Measurements from ENCODE around the gene MRPS34. TPM values are rescaled to one million over a fixed set of nuclear protein-coding genes. Genes with fewer than 3 reads are reported as not detected.
A peak's percentile ranks its signal among the peaks of the same experiment; 100 is the strongest.
"Not testable (repeated sequence)": the region's sequence is repeated elsewhere in the genome, so short reads cannot be mapped to it uniquely, and the experiment has no call there.

MRPS34 gene
- total RNA-seq, 1 experiment from 2014 or later, result 324 TPM

DNA sequence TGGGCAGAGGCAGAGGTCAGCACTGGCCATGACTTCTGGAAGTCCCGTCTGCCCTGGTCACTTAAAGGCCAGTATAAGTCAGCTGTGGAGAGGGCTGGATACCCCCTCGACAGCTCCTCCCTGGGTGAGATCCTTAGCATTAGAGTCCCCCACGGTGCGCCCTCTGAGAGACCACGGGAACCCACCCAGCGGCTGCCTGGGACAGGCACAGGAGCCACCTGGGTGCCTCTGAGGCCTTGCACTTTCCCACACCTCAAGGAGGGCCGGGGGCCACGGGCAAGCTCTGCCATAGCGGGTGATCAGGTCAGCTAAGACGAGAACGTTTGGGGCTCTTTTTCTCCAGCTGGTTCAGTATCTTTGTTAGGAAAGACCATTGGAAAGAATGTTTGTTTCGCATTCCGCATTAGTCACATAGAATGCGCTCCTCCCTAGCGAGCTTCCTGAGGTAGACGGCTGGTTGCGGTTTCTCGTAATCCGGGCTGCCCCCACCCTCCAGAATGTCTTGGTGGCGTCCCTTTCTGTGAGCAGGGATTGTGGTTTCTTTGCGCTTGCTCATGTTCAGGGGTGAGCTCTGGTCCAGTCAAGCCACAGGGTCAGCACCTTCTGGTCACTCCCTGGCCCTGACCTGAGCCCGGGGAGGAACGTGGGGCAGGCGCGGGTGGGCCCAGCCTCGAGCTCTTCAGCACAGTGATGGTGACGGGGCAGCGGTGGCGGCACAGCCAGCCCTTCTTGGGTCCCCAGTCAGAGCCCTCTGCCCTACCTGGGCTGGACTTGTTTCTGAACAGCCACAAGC lies 26.8 kb downstream of the MRPS34 start:
- Histone ChIP-seq H3K36me3 (replicated peaks; ENCODE audit: control insufficient read depth, insufficient read depth, low read length) (no peaks in the 10 kb centered on the region; the same call in none of the 2 replicates), H3K4me3 (ENCODE audit: insufficient read depth, low read depth, low read length) (no peak overlapping the region), H3K27me3 (ENCODE audit: control insufficient read depth, insufficient read depth, low read length) (no peaks in the 10 kb centered on the region)
- no peak for DNase-seq

DNA sequence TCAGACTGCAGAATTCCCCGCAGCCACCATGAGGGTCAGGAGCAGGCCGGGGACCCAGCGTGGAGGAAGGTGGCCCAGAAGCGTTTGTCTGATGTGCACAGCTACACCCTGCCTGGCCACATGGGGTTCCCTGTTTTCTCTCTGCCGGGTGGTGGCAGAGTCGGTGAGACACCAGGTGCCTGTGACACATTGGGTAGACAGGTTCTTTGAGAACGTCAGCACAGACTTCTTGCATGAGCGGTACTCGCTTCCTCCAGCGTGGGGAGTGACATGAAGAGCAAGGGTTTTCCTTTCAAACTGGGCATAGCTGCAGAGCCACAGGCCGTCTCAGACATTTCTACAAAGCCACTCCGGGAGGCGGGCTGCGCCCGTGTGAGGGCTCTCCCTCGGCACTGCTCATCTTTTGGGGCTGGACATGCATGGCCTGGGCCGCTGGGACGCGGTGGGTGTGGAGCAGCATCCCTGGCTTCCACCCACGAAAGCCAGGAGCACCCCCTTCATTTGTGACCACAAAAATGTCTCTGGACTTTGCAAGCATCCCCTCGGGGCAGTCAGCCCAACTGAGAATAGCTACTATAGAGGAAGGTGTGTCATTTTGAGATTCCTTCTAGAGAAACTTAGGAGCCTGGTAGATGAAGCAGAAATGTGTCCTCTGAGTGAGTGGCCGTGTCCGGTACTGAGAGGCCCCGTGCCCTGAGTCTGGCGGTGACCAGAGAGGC lies 27.6 kb downstream of the MRPS34 start:
- no peak for DNase-seq
- Histone ChIP-seq H3K36me3 (replicated peaks; ENCODE audit: control insufficient read depth, insufficient read depth, low read length) (no peaks in the 10 kb centered on the region; the same call in none of the 2 replicates), H3K27me3 (ENCODE audit: control insufficient read depth, insufficient read depth, low read length) (no peaks in the 10 kb centered on the region), H3K4me3 (ENCODE audit: insufficient read depth, low read depth, low read length) (no peak overlapping the region)

DNA sequence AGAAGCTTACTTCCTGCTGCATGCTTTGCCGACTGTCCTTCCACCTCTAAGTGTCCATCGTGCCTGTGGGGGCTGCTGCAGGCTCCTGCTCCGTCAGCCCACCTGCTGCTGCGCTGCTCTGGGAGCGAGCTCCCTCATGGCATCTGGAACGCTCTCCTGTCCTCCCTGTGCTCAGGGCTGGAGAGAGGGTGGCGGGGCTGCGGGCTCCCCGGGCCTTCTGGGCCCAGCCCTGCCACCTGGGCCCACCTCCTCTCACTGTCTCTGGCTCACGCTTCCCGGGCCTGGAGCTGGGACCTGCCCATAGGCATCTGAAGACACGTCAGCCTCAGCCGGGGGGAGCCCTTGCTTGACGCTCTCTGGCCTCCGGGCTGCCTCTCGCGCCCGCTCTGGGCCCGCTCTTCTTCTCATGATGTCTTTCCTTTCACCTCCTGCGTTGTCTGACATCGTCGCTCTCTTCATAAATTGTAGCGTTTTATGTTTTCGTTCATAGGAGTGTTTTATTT lies 28.5 kb downstream of the MRPS34 start:
- DNase-seq, result no peak
- Histone ChIP-seq H3K36me3 (replicated peaks; ENCODE audit: control insufficient read depth, insufficient read depth, low read length) (no peaks in the 10 kb centered on the region; the same call in none of the 2 replicates), H3K27me3 (ENCODE audit: control insufficient read depth, insufficient read depth, low read length) (no peaks in the 10 kb centered on the region), H3K4me3 (ENCODE audit: insufficient read depth, low read depth, low read length) (no peak overlapping the region)

DNA sequence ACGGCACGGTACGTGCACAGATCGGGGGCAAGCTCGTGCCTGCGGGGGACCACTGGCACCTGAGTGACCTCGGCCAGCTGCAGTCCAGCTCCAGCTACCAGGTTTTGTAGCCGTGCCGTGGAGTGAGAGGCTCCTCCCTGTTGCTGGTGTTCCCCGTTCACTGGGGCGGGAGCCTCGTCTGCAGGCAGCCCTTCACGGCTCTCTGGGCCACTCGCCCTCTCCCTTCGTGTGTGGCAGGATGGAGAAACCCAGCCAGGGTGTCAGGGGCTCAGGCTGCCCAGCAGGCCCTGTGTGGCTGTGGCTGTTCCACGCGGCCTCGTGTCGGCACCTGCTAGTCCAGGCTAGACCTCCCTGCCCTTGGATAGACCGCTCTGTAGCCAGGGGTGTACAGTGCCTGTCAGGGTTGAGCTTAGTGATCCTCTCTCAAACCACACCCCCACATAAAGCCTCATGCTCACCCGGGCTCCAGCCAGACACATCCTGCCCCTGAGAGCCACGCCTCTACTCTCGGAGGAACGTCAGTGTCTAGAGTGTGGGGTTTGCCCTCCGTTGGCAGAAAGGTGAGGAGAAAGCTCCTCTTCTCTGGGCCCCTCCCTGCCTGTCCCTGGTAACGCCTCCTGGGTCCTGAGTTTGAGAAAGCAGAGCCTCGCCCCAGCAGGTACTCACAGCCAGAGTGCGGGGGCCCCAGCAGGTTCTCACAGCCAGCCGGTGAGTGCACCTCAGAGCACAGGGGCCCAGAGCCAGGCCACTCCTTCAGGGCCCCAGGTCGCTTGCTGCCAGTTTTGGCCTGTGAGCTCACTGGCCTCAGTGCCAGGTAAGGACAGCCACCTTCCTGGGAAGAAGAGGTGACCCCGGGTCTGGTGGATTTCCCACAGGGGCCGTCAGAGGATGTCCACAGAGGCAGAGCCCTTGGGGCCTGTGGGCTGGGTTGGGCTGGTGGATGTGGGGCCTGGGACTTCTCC lies 29.3 kb downstream of the MRPS34 start:
- Histone ChIP-seq H3K36me3 (replicated peaks; ENCODE audit: control insufficient read depth, insufficient read depth, low read length) (no peaks in the 10 kb centered on the region; the same call in none of the 2 replicates), H3K4me3 (ENCODE audit: insufficient read depth, low read depth, low read length) (no peak overlapping the region), H3K27me3 (ENCODE audit: control insufficient read depth, insufficient read depth, low read length) (no peaks in the 10 kb centered on the region)
- DNase-seq, result no peak

DNA sequence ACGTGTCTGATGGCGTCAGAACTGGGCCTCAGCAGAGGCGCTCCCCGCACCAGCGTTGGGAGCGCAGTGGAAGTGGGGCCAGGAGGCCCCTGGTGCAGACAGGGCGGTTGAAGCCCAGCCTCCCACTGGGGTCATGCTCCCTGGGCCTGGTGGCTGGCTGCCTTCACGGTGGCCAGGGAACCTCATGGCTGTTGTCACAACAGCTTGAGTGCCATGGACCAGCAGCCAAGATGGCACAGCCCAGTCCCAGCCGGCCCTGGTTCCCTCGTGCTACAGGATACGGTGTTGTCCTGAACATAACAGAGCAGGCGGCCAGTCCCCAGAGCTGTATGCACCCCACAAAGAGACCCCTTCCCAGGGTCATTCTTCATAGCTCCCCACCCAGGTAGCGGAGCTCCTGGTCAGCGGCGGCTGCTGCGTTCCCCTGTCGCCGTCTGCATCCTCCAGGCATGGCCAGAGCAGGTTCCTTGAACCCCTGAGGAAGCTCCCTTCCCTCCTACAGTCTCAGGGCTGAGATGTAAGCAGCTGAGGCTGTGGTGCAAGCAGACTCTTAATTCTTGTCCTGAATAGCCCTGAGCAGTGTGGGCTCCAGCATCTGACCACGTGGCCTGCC lies 31.3 kb downstream of the MRPS34 start:
- no peak overlapping the region for H3K4me3 ChIP-seq (ENCODE audit: insufficient read depth, low read depth, low read length)
- no peak for DNase-seq
- H3K36me3 ChIP-seq (replicated peaks; ENCODE audit: control insufficient read depth, insufficient read depth, low read length), result no peaks in the 10 kb centered on the region; the same call in none of the 2 replicates
- H3K27me3 ChIP-seq (ENCODE audit: control insufficient read depth, insufficient read depth, low read length), result no peaks in the 10 kb centered on the region

DNA sequence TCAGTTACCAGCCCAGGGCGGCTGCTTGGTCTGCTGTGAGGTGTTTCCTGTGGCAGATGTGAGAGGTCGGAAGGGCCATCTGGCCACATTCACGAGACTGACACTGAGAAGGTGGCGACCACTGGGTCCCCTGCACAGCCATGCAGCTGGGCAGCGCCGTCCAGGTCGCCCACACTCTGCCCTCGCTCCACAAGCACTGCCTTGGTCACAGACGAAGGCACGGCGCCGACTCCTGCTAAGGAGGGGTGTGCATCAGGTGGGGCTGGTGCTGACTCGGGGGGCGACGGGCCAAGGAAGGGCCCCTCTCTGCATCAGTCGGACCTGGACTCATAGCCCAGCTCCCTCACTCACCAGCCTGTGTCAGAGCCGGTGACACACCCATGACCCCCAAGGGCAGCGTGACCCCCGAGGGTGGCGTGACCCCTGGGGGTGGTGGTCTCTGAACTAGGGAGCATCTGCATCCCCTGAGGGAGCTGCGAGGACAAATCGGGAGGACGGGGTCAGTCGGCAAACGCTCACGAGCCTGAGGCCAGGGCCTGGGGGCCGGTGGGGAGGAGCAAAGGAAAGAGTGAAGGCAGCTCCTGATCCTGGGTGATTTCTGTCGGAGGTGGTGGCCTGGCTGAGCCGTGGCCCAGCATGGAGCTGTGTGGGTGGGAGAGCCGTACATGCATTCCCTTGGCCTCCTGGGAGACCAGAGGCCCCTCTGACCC lies 32.0 kb downstream of the MRPS34 start:
- DNase-seq, result peak; percentile 55
- H3K4me3 ChIP-seq (ENCODE audit: insufficient read depth, low read depth, low read length), result no peak overlapping the region
- H3K27me3 ChIP-seq (ENCODE audit: control insufficient read depth, insufficient read depth, low read length), result no peaks in the 10 kb centered on the region
- H3K36me3 ChIP-seq (replicated peaks; ENCODE audit: control insufficient read depth, insufficient read depth, low read length), result no peaks in the 10 kb centered on the region; the same call in none of the 2 replicates

DNA sequence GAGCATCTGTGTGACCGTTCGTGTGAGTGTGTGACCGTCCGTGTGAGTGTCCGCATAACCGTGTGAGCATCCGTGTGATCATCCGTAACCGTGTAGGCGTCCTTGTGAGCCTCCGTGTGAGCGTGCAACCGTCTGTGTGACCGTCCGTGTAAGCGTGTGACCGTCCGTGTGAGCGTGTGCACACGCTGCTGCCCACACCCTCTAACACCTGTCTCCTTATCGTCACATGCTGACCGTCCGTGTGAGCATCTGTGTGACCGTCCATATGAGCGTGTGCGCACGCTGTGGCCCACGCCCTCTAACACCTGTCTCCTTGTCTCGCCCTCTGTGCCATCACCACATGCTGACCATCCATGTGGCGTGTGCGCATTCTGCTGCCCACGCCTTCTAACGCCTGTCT lies 32.7 kb downstream of the MRPS34 start:
- no peaks in the 10 kb centered on the region for H3K27me3 ChIP-seq (ENCODE audit: control insufficient read depth, insufficient read depth, low read length)
- peak; percentile 38 for DNase-seq
- no peaks in the 10 kb centered on the region; the same call in none of the 2 replicates for H3K36me3 ChIP-seq (replicated peaks; ENCODE audit: control insufficient read depth, insufficient read depth, low read length)
- H3K4me3 ChIP-seq (ENCODE audit: insufficient read depth, low read depth, low read length), result no peak overlapping the region

DNA sequence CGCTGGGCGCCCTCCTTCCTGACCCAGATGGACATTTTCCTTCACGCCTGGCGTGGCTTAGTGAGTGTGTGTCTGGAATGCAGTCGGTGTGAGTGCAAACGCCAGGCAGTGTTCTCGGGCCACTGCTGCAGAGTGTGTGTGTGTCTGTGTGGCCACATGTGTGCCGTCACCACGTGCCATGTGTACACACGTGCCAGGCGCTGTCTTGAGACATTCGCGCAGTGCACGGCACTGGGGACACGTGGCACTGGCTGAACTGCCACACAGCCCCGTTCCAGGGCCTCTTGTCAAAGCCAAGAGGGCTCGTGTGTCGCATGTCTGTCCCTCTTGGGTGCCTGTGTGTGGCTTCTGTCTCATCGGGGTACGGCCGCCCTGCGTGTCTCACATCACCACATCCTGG lies 38.1 kb downstream of the MRPS34 start:
- Histone ChIP-seq H3K36me3 (replicated peaks; ENCODE audit: control insufficient read depth, insufficient read depth, low read length) (no peaks in the 10 kb centered on the region), H3K27me3 (ENCODE audit: control insufficient read depth, insufficient read depth, low read length) (no peaks in the 10 kb centered on the region), H3K4me3 (ENCODE audit: insufficient read depth, low read depth, low read length) (no peak overlapping the region)
- DNase-seq, result peak; percentile 44

DNA sequence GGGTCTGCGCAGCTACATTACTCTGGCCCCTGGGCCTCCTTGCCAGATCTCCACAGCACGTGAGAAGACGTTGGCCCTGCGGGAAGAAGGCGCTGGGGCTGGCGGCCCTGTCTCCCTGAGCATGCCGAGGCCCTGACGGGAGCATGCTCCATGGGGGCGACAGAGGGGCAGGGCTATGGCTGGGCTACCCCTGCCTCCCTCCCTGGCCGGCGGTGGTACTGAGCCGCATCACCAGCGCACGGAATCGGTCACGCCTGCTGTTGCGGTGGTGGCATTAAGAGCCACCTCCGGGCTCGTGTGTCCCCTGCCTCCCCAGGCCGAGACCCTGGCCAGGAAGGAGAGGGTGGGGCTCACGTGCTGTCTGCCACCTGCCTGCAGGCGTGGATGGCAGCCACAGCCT lies 38.8 kb downstream of the MRPS34 start:
- Histone ChIP-seq H3K27me3 (ENCODE audit: control insufficient read depth, insufficient read depth, low read length) (no peaks in the 10 kb centered on the region), H3K4me3 (ENCODE audit: insufficient read depth, low read depth, low read length) (no peak overlapping the region), H3K36me3 (replicated peaks; ENCODE audit: control insufficient read depth, insufficient read depth, low read length) (no peaks in the 10 kb centered on the region)
- DNase-seq, result no peak

DNA sequence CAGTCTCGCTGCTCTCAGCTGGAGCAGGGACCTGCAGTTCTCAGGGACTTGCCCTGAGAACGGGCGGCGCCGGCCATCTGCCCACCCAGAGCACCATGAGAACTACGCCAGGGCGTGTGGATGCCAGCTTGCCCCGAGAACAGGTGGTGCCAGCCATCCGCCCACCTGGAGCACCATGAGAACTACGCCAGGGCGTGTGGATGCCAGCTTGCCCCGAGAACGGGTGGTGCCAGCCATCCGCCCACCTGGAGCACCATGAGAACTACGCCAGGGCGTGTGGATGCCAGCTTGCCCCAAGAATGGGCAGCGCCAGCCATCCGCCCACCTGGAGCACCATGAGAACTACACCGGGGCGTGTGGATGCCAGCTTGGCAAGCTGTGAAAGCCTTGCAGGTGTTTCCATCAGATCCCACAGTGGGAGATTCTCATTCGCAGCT lies 40.4 kb downstream of the MRPS34 start:
- not testable (repeated sequence) for H3K4me3 ChIP-seq (ENCODE audit: insufficient read depth, low read depth, low read length); H3K36me3 ChIP-seq (replicated peaks; ENCODE audit: control insufficient read depth, insufficient read depth, low read length); H3K27me3 ChIP-seq (ENCODE audit: control insufficient read depth, insufficient read depth, low read length); DNase-seq

DNA sequence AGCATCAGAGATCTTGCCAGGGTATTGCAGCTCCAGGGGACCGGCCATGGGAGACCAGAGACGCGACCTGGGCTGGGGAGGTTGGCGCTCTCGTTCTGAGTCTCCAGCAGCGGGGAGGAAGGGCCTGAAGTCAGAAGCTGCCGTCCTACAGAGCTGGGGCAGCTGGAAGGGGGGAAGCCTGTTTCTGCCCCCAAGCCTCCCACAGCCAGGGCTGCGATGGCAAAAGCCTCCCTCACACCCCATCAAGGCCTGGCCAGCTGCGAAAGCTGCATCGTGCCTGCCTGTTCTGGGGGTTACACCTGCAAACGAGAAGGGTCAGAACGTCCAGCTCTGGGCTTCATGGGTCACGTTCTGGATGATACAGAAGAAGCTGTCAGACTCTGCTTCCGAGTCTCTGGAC lies 40.9 kb downstream of the MRPS34 start:
- Histone ChIP-seq H3K4me3 (ENCODE audit: insufficient read depth, low read depth, low read length) (no peak overlapping the region), H3K27me3 (ENCODE audit: control insufficient read depth, insufficient read depth, low read length) (no peaks in the 10 kb centered on the region), H3K36me3 (replicated peaks; ENCODE audit: control insufficient read depth, insufficient read depth, low read length) (no peaks in the 10 kb centered on the region; the same call in 1 of the 2 replicates)
- DNase-seq, result peak; percentile 52

DNA sequence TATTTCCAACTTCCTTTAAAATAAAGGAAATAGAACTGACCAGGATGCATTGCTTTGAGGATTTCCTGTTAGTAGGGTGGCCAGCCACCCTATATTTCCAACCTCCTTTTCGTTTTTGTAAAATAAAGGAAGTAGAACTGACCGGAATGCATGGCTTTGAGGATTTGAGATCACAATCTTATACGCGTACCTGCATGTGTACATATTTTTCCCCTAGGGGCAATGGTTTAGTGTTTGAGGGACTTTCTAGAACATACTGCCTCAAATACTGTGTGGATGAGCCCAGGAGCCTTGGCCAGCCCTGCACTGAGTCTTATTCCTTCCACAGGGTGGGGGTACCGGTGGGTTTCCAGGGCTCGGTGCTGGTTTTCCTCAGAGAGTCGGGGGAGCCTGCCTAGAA lies 41.3 kb downstream of the MRPS34 start:
- H3K27me3 ChIP-seq (ENCODE audit: control insufficient read depth, insufficient read depth, low read length), result no peaks in the 10 kb centered on the region
- H3K4me3 ChIP-seq (ENCODE audit: insufficient read depth, low read depth, low read length), result no peak overlapping the region
- DNase-seq, result no peak
- H3K36me3 ChIP-seq (replicated peaks; ENCODE audit: control insufficient read depth, insufficient read depth, low read length), result no peaks in the 10 kb centered on the region; the same call in none of the 2 replicates

DNA sequence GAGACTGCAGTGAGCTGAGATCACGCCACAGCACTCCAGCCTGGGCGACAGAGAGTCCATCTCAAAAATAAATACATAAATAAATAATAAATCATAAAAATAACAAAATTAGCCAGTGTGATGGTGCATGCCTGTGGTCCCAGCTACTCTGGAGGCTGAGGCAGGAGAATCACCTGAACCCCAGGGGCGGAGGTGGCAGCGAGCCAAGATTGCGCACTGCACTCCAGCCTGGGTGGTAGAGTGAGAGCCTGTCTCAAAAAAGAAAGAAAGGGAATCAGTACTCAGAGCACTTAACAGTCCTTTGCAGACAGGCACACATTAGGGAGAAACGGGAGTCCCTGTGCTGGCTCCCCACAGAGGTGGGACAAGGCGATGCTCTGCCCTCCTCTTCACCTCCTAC lies 41.9 kb downstream of the MRPS34 start:
- no peak overlapping the region for H3K4me3 ChIP-seq (ENCODE audit: insufficient read depth, low read depth, low read length)
- H3K27me3 ChIP-seq (ENCODE audit: control insufficient read depth, insufficient read depth, low read length), result no peaks in the 10 kb centered on the region
- no peaks in the 10 kb centered on the region; the same call in none of the 2 replicates for H3K36me3 ChIP-seq (replicated peaks; ENCODE audit: control insufficient read depth, insufficient read depth, low read length)
- no peak for DNase-seq
